Measurements from ENCODE around the gene PEX6. TPM values are rescaled to one million over a fixed set of nuclear protein-coding genes. Genes with fewer than 3 reads are reported as not detected.

PEX6 gene
- total and polyA plus RNA-seq, 7 donors = 12.0 to 37.8 (median 24.1) TPM

- H3K36me3 ChIP-seq (ENCODE audit: insufficient read depth in 1 of 2, low read depth in 1 of 2) = peaks cover 1 to 7% of the 10 kb centered on the region in 2 donors
- H3K4me1 ChIP-seq = no peaks in the 10 kb centered on the region
- DNase-seq (no peak), ATAC-seq (no peak)
- H3K9me3 ChIP-seq = no peaks in the 10 kb centered on the region
- H3K27me3 ChIP-seq (ENCODE audit: insufficient read depth in 3 of 3, low read length in 2 of 3) = no peaks in the 10 kb centered on the region
- H3K4me3 ChIP-seq = no peak overlapping the region
- no peak overlapping the region for H3K27ac ChIP-seq
- TF ChIP-seq CTCF (IDR thresholded peaks at IDR 0.05) = no peak
- intact Hi-C loops (cut with DNase I) = no loop called here
These were observed 17.5 kb upstream of the PEX6 start for GRCh38 chr6:42996513-42996912.

GRCh38 chr6:42993445-42993844 is 14.5 kb upstream of the PEX6 start:
- TF ChIP-seq CTCF (IDR thresholded peaks at IDR 0.05) = no peak
- WGBS, 3 donors = 88 to 94% (median 91%) methylated on average over 2 of the region's 2 CpGs
- Histone ChIP-seq H3K27ac (no peak overlapping the region), H3K36me3 (ENCODE audit: insufficient read depth in 1 of 2, low read depth in 1 of 2) (peaks cover 4 to 35% of the 10 kb centered on the region in 2 donors), H3K4me1 (peaks cover 3% of the 10 kb centered on the region), H3K27me3 (ENCODE audit: insufficient read depth in 3 of 3, low read length in 2 of 3) (no peaks in the 10 kb centered on the region), H3K4me3 (no peak overlapping the region), H3K9me3 (no peaks in the 10 kb centered on the region)
- no peak for ATAC-seq
- no peak for DNase-seq
- intact Hi-C loops (cut with DNase I) = no loop called here

- Histone ChIP-seq H3K36me3 (ENCODE audit: insufficient read depth in 1 of 2, low read depth in 1 of 2) (peaks cover 4 to 35% of the 10 kb centered on the region in 2 donors), H3K4me3 (no peak overlapping the region), H3K4me1 (peaks cover 30% of the 10 kb centered on the region), H3K9me3 (no peaks in the 10 kb centered on the region), H3K27me3 (ENCODE audit: insufficient read depth in 3 of 3, low read length in 2 of 3) (no peaks in the 10 kb centered on the region), H3K27ac (no peak overlapping the region)
- WGBS, 3 donors = 72 to 82% (median 75%) methylated on average over 5 of the region's 5 CpGs
- no peak for ATAC-seq
- intact Hi-C loops (cut with DNase I) = loop anchor here in 1 of 2 donors (2.0 kb wide), 1 partner anchor 19 kb away; no protein-coding TSS in a partner anchor
- no peak for DNase-seq
- no peak for TF ChIP-seq CTCF (IDR thresholded peaks at IDR 0.05)
These were observed 10.9 kb upstream of the PEX6 start for GRCh38 chr6:42989923-42990322.

GRCh38 chr6:42988486-42989020 is 9.6 kb upstream of the PEX6 start:
- Histone ChIP-seq H3K27ac (no peak overlapping the region), H3K36me3 (ENCODE audit: insufficient read depth in 1 of 2, low read depth in 1 of 2) (peaks cover 4 to 35% of the 10 kb centered on the region in 2 donors), H3K4me3 (no peak overlapping the region), H3K27me3 (ENCODE audit: insufficient read depth in 3 of 3, low read length in 2 of 3) (no peaks in the 10 kb centered on the region), H3K4me1 (peaks cover 33% of the 10 kb centered on the region), H3K9me3 (no peaks in the 10 kb centered on the region)
- DNase-seq (no peak), ATAC-seq (no peak)
- intact Hi-C loops (cut with DNase I) = loop anchor here in 1 of 2 donors (2.0 kb wide), 1 partner anchor 20 kb away; no protein-coding TSS in a partner anchor
- no peak for TF ChIP-seq CTCF (IDR thresholded peaks at IDR 0.05)
- 13 to 17% (median 13%) methylated on average over 1 of the region's 1 CpG for WGBS, 3 donors

All from psoas muscle (tissue), 8 donors.